GM21529 (cell line): ENCODE measurements around the gene HS3ST5.
"Not testable (repeated sequence)": the region's sequence is repeated elsewhere in the genome, so short reads cannot be mapped to it uniquely, and the experiment has no call there.

Experiments used
- ATAC-seq: cut with Tn5 transposase; IDR thresholded peaks from one replicate; pipeline ENCODE4 v1.9.1; 2021; ENCODE audit not compliant: unreplicated experiment

HS3ST5 gene

GRCh38 chr6:114101255-114101654 is 241.6 kb downstream of the HS3ST5 start:
- no peak for ATAC-seq

GRCh38 chr6:114100215-114100994 is 242.4 kb downstream of the HS3ST5 start:
- no peak for ATAC-seq

GRCh38 chr6:114096561-114097172 is 246.2 kb downstream of the HS3ST5 start:
- peak; percentile 74 for ATAC-seq

GRCh38 chr6:114092943-114093342 is 249.9 kb downstream of the HS3ST5 start:
- no peak for ATAC-seq

GRCh38 chr6:114090626-114091025 is 252.2 kb downstream of the HS3ST5 start:
- ATAC-seq: no peak

- no peak for ATAC-seq
Measured at GRCh38 chr6:114087496-114087895, 255.3 kb downstream of the HS3ST5 start.

- ATAC-seq: no peak
Measured at GRCh38 chr6:114085211-114085610, 257.6 kb downstream of the HS3ST5 start.

- ATAC-seq: no peak
Measured at GRCh38 chr6:114084327-114084890, 258.4 kb downstream of the HS3ST5 start.

- ATAC-seq: no peak
Measured at GRCh38 chr6:114083251-114083650, 259.6 kb downstream of the HS3ST5 start.

- ATAC-seq: no peak
Measured at GRCh38 chr6:114081730-114082129, 261.1 kb downstream of the HS3ST5 start.

- no peak for ATAC-seq
Measured at GRCh38 chr6:114080891-114081510, 261.8 kb downstream of the HS3ST5 start.

- ATAC-seq: not testable (repeated sequence)
Measured at GRCh38 chr6:114080410-114080809, 262.4 kb downstream of the HS3ST5 start.

- no peak for ATAC-seq
Measured at GRCh38 chr6:114075777-114076176, 267.0 kb downstream of the HS3ST5 start.

- ATAC-seq: no peak
Measured at GRCh38 chr6:114075300-114075699, 267.5 kb downstream of the HS3ST5 start.

GRCh38 chr6:114068771-114069170 is 274.1 kb downstream of the HS3ST5 start:
- no peak for ATAC-seq

- ATAC-seq: no peak
Measured at GRCh38 chr6:114068116-114068515, 274.7 kb downstream of the HS3ST5 start.

GRCh38 chr6:114064862-114065261 is 278.0 kb downstream of the HS3ST5 start:
- ATAC-seq: no peak

- ATAC-seq: no peak
Measured at GRCh38 chr6:114063956-114064355, 278.9 kb downstream of the HS3ST5 start.

GRCh38 chr6:114062199-114062598 is 280.6 kb downstream of the HS3ST5 start:
- ATAC-seq: no peak

- ATAC-seq: no peak
Measured at GRCh38 chr6:114061741-114062140, 281.1 kb downstream of the HS3ST5 start.

GRCh38 chr6:114061116-114061515 is 281.7 kb downstream of the HS3ST5 start:
- no peak for ATAC-seq

GRCh38 chr6:114058435-114058834 is 284.4 kb downstream of the HS3ST5 start:
- ATAC-seq: no peak
